GM03348 (cell line): ENCODE data around the gene C4orf51.

Source experiments
- DNase-seq: peaks from one replicate; pipeline ENCODE4 v3.0.0; 2012; ENCODE audit warnings: low spot score

The C4orf51 gene

DNA sequence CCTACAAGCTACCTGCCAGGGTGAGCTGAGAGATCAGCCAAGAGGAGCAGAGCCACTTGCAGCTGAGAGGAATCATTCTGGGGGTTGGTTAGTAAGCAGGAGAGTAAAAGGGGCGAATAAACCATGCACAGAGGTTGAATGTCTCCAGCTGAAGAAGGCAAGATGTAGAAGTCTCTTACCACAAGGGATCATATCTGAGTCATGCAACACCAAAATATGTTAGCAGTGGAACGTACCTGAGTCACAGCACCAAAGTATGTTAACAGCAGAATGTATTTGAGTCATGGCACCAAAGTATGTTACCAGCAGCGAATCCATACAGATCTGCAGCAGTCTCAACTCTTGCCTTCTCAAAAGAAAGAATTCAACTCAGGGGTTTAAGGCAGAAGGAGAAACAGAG lies 29.9 kb downstream of the C4orf51 start:
- peak; percentile 81 for DNase-seq

DNA sequence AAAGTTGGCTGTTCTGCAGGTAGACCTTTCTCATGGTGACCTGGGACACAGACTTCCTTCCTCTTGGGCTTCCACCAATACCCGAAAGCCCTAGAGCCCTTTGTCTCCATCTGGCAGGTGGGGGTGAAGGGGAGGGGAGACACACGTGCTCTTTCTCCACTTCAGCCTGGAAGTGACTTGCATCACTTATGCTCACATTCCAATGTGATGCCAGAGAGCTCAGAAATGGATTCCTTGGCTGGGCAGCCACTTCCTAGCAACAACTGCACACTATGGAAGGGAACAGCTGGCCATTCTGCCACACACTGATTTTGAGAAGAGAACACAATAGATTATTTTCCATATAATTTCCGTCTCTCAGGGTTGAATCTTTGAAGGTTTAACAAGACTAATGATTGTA lies 36.3 kb downstream of the C4orf51 start:
- DNase-seq: peak; percentile 46

DNA sequence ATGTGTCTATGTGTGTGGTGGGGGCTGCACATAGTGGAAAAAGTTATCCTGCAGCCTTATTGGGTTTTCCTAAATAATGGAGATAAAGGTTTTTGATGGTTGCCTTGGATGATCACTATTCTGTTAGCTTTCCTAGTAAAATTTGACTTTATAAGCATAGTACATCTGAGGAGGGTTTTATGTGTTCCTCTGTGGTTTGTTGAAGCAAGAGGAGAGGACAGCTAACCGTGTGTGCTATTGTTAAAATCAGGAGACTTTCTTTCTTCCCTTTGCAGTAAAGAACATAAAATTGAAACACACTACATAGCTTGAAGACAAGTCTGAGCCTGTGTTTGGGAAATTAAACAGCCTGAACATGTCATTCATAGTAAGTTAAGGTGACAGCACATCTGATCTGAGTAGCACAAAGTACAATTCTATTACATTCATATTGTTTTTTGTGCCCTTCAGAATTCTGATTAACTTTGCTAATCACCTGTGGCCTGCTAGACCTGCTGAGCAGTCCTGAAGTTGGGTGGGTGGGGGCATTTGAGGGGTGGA lies 36.8 kb downstream of the C4orf51 start:
- no peak for DNase-seq

DNA sequence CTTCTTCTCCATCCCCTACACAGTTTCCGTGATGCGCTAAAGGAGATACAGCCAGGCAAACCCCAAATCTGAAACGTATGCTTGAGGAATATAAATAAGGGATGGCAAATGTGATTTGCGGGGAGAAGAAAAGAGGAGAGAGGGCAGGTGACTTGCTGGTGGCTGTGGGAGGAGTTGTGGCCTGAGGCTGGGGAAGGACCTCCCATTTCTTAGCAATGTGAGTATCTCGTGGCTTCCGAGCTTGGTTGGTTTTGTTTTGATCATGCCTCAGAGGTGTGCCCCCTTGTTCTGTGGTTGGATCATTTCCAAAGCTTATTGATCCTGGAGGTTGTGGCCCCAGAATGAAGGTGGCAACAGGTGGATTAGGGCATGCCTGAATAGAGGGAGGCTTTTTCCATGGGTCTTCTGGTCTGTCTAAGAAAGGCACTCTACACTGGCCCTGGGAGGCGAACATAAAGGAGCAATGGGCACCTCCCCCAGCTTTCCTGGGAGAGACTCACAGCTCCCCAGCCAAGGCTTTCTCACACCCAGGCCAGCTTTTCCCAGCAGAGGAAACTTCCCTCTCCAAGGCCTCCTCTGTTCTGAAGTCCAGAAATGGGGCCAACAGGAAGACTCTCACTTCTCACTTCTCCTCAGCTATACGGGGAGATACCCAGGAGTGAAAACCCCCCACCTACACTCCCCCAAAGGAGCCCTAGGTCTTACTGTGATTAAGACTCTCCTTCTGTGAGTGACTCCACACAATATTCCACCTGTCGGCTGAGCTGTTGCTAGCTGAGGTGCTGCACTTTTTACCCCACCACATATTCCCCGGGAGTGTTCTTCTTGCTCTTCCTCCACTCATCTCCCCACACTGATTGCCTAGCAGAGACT lies 40.0 kb downstream of the C4orf51 start:
- DNase-seq: no peak

DNA sequence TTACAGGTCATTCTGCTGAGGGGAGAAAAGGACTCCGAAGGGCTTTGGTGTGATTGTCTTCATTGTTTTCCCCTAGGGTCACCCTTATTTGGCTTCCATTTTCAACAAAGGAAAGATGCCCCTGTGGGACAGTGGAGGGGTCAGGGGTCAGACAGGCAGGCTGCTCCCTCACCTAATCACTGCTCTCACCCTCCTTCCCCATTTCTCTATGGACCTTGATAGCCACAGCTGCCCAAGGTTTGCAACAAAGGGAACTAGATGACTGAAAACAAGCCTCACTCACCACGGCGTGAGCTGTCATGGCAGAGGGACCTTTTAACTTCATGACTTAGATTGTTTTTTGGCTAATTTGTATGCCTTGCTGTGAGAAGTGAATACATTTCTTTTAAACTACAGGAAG lies 40.7 kb downstream of the C4orf51 start:
- no peak for DNase-seq

DNA sequence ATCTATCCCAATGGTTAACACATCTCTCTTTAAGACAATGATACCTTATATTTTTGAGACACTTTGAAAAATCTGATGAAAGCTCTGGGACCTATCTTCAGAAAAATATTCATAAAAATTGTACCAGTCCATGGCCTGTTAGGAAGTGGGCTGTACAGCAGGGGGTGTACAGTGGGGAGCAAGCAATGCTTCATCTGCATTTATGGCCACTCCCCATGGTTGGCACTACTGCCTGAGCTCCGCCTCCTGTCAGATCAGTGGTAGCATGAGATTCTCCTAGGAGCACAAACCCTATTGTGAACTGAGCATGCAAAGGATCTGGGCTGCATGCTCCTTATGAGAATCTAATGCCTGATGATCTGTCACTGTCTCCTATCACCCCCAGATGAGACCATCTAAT lies 42.6 kb downstream of the C4orf51 start:
- no peak for DNase-seq

DNA sequence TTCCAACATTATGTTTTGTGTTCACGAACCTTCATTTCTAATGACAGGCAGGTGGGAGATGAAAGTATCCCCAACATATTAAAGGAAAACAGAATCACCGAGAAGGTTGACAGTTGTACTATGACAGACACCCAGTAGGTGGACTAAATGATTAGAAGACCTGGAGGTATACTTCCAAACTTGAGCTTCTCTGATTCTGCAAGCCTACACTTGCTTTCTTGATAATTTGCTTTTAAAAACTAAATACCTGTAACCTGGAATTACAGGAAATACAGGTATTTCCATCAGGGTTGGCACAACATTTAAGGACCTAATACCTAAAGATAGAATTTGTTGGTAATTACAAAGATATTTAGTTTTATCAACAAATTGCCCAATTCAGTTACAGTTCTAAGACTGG lies 43.4 kb downstream of the C4orf51 start:
- no peak for DNase-seq

DNA sequence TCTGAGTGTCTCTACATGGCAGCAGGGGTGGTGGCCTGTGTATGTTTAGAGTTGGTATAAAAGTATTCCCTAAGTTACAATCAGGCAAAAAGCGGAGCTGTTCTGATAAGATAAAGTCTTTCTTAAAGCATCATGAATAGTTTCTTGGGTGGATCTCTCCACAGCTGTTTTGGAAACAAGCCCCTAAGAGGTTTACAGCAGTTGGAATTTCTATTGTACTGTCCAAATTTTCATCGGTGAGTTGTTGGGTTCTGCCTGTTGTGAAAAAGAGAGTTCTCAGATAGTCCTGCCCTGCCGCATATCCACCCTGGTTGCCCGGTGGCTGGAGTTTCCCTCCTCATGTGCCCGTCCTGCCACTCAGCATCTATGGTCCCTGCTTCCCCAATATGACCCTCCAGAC lies 50.1 kb downstream of the C4orf51 start:
- no peak for DNase-seq

DNA sequence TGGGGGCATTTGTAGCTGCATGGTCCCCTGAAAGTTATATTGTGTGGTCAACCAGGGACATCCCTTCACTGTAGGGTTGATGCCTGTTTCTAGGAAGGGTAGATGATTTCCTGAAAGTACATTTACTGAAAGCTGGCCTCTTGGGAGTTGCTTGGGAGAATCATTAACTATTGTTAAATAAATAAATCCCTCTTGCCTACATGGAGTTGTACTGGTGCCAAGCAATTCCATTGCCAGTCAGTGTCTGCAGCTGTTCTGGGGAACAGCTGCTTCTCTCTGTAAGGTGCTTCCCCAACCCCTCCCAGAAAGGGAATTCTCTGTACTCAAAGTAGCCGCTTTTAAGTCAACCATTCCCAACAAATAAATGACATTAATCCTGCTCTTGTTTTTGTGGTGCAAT lies 51.1 kb downstream of the C4orf51 start:
- no peak for DNase-seq

DNA sequence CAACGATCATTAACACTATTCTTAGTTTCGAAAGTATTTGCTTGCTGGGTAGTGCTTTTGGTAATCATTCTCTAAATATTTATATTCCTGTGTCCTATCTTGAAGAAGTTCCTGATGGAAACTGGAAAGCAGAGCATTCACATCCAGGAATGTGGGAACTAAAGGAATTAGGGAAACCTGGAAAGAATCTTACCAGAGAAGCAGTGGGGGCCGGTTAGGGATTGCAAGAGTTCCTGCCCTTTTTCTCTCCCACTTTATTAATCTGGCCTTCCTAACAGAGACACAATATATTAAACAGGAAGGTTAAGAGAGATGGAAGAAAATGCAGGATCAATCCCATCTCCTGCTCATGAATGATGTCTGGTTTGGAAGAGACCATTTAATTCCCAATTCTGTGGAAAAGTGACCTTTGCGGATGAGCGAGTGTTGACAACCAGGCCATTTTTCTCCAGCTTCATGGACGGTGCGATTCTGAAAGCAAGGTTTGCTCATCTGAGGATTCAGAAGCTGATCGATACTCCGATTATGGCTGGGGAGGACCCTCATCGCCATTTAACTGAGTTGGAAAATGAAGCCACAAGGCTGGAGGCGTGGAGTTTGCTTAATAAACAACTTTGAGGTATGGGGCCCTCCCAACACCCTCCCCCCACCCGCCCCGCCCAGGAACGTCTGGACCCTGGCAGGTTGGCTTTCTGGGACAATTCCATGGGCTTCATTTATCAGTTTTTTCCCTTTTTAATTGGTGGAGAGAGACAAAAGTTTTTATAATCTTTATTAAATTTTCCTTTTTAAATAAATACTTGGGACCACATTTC lies 52.3 kb downstream of the C4orf51 start:
- DNase-seq: no peak

DNA sequence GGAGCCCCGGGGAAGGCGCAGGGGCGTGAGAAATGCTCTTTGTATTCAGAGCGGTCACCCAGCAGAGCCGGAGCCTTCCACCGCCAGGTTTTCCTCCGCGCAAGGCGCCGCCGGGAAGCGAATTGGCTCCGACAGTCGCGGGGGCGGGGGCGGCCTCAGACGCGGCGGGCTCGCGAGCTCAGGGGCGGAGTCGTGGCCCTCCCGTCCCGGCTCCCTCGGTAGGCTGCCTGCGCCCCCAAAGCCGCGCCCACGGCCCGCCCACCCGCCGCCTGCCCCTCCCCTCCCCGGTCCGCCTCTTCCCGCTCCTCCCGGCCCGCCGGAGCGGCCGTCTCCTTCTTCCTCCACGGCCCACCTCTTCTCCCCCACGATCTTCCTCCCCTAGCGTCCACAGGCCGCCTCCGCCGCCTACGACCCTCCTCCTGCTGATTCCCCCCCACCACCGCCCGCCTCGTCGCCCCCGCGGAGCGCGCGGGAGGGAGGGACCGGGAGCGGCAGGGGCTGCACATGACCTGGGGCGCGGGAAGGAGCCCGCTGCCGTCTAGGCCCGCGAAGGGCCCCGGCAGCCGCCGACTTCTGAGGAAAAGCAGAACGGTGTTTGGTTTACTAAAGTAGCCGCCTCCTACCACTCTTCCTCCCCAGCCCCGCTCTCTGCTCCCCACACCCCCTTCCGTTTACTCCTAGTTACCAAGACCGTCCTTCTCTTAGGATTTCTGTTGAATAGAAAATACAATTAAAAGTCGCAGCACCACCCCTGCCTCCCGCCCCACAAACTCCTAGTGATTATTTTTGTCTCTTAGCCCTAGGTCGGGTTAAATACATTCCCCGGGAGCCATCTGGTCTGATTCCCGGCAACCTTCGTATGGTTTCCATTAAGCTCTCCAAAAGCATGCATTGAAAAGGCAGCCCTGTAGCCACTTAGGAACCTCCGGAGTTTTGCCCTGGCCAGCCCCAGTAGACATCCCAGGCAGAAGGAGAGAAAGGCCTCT lies 53.2 kb downstream of the C4orf51 start:
- peak; percentile 97 for DNase-seq

DNA sequence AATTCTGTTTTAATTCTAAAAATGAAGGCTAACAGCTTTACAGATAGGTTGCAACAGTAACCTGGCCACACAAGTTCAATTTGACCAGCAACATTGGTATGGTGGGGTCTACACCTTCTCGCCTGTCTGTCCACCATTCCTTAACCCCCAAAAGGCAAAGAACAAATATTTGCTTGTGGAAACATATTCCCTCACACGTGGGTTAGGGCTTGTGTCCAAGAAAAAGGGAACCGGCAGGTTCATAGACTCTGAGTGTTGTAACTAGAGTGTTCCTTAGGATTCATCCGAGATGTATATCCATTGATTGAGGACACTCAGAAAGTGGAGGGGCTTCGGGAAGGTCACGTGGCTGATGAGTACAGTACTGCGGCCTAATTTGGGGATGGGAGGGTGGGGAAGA lies 54.1 kb downstream of the C4orf51 start:
- no peak for DNase-seq

DNA sequence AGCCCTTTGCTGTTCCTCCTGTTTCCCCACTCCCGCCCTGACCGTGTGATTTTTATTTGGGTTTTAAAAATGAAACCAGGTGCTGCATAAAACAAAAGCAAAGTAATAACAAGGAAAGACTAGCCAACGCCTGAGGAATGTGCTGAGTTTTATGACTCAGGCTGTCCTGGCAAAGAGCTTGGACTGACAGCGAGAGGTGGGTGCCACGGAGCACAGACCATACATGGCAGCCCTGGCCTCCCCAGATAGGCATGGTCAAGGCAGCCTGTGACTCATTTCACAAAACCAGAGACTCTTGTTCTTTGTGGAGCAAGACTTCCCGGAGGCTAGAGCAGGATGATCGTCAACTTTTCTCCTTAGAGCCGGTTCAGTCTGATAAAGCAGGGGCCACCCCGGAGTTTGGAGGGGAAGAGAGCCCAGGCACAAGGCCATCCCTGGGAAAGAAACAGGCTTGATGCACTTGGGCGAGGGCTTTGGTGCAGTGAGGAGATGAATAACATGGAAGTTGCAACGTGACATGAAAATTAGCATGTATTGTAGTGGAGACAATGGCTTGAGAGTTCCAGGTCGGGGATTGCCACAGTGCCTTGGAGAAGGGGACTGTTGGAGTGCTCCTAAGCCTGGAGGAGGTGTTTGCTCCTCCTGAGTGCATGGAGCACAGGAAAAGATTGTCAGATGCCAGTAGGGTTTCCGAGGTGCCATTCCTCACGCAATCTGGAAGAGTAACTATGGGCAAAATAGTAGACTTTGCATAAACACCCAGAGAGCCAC lies 54.8 kb downstream of the C4orf51 start:
- peak; percentile 85 for DNase-seq

DNA sequence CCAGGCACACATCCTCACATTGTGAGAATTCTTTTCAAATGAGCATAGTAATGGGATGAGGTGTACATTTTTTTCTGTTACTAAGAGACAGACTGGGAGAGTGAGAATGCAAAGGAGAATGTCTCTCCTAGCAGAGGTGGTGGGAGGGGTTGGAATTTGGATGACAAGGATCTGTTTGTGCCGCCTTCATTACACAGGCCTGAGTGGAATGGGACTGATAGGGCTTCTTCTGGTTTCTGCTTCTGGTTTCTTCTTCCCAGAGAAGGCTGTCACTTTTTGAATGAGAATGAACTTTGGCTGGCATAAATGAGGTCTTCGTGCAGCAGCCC lies 55.4 kb downstream of the C4orf51 start:
- peak; percentile 86 for DNase-seq

DNA sequence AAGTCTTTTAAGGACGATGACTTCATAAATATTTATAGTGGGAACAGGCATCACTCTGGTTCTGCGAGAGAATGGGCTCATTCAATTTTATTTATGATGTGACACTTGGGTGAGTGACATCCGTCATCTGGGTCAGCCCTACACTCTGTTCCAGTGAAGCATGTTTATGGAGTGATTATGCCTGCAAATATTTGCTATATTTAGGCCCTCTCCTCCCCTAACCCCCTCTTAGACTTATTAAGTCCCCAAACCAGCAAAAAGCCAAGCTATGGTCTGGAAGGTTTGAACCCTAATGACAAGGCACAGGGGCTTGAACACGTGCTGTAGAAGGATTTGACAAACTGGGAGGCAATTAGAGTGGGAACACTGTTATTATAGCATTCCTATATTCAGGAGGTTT lies 55.9 kb downstream of the C4orf51 start:
- no peak for DNase-seq

DNA sequence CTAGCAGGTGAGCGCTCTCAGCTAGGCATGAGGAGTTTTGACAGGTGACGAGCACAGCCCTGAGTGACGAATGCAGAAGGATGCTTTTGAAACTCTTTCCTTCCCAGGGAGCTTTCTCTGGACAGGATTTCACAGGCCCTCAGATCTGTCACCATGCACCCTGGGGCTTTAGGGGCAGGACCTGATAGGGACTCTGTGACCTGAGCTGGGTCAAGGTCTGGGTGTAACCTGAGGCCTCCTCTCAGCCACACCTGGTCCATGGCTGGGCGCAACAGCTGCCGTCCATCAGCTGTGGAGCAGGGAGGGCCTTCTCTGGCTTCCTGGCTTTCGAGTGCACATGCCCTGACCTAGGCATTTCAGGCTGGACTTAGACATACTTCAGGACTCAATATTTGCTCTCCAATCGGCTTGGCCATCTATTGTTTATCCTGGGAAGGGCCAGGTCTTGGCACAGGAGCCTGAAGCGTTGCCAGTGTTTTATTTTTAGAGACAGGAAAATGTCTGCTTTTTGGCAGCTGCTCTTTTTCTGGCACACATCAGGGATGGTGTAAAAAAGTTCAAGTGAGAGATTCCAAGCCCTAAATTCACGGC lies 56.4 kb downstream of the C4orf51 start:
- peak; percentile 30 for DNase-seq

DNA sequence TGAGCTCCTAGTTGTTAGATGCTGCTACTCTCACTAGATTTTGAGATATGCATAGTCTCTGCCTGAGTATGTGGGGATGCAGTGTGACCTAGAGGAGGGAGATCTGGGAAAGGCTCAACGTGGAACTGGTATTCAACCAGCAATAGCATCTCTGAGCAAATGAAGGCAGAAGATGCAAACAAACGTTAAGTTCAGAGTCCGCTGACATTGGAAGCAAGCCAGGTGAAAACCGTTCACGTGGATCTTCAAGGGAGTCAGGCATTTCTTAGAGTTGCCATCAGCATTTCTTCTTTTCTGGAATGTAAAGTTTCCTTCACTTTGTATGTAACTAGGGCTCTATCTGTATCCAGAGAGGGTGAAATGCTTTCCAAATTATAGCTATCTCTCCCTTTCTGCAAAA lies 59.9 kb downstream of the C4orf51 start:
- DNase-seq: no peak

DNA sequence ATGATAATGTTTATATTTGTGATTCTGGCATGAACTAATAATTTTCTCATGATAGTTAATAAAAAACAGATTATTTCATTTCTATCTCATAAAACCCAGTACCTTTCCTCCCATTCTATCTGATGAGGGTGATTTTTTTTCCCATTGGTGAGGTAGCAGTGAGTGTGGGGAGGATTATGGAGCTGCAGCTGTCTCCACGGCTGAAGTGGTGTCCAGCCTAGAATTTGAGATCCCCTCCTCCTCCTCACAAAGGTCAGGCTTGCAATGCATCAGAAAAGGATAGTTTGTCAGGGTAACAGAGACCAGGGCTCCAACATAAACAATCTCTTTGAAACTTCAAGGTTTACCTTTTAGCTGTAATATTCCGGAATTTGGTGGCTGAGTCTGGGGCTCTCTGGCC lies 60.9 kb downstream of the C4orf51 start:
- no peak for DNase-seq

DNA sequence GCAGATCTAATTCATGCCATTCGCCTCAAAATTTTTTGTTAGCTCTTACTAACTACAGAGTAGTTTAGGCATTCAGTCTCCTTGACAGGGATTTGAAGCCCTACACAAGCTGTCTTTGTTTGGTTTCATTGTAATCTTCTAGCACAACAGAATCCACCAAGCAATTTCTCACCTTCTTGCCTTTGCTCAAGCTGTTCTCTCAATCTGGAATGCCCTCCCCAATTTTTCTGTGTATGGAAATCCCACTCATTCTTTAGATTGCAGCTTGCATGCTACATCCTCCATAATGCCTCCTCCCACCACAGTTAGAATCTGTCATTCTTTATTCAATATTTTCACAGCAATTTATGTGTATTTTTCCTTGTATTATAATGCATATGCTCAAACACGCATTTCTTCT lies 63.7 kb downstream of the C4orf51 start:
- no peak for DNase-seq

DNA sequence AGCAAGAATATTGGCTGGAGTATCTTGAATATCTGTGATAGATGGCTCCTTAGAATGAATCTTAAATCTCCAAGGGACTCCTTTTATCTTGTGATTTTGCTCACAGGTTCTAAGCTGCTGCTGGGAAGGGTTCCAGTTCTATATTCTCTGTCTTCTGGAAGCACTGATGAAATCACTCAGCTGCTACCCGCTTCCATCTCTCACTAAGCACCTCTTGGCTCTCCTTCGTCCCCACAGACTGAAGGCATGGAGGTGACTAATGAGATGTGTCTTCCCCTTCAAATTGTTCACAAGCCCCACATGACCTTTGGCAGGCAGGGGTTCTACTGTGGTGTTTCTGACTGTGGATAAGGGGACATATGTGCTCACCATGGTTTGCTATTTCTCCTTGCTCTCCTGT lies 75.9 kb downstream of the C4orf51 start:
- DNase-seq: no peak

DNA sequence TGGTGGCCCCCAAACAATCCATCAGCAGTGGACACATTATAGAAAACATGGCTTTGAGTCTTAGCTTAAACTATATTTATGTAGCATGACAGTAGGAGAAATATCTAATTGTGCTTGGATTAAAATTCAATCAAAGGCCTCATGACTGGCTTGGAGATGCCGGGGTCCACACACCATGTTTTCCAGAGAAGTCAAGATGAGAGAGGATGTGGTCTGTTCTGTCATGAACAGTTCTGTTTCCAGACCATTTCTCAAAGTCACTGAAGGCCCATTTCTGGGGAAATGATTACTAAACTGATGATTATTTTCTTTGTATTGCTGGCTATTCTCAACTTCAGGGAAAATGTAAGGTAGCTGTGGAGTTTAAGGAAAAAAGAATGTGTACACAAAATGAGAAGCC lies 76.3 kb downstream of the C4orf51 start:
- no peak for DNase-seq
